NOMO-1 treated with dmso at 0.1 percent for 144 hours (cell line): ENCODE data around the gene ECE2.
A peak's percentile ranks its signal among the peaks of the same experiment; 100 is the strongest.
"Not testable (repeated sequence)": the region's sequence is repeated elsewhere in the genome, so short reads cannot be mapped to it uniquely, and the experiment has no call there.

Experiments
- DNase-seq: peaks from one replicate; lab custom pipeline; 2025; ENCODE audit not compliant: unreplicated experiment; lab: John Stamatoyannopoulos, UW

ECE2 gene

DNA sequence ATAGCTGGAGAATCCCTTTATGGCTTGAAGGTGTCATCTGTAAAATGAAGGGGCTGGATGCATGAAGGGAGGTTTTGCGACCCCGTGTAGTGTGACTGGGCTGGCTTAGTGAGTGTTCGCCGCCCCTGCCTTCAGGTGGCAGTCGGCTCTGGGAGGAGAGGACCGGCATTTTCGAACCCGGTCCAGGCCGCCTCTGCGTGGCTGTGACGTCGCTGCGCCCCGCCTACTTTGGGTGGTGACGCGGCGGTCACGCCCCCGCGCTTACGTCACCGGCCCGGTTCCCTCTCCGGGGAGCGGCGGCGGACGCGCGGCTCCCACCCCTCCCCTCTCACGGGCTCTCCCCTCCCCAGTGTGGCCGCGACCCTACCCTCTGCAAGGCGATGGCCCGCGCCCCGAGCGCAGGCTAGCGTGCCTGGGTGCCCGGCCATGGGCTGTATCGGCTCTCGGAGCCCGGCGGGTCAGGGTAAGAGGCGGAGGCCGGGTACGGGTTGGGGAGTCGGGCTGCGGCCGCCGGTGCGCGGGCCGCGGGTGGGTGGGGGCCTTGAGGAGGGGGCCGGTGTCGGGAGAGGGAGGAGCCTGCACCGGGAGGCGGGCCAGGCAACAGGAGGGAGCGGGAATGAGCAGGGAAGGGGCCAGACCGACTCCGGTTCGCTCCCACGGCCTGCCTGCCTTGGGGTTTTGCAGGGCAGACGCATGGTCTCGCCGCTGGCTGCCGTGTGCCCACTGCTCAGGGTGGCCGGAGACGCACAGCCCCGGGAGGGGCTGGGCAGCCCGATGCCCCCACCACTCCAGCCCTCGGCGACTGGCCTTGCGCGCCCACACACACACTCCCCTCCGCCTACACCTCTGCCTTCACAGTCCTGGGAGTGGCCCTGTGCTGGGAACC, 60.1 kb downstream of the ECE2 start:
- peak; percentile 47 for DNase-seq

DNA sequence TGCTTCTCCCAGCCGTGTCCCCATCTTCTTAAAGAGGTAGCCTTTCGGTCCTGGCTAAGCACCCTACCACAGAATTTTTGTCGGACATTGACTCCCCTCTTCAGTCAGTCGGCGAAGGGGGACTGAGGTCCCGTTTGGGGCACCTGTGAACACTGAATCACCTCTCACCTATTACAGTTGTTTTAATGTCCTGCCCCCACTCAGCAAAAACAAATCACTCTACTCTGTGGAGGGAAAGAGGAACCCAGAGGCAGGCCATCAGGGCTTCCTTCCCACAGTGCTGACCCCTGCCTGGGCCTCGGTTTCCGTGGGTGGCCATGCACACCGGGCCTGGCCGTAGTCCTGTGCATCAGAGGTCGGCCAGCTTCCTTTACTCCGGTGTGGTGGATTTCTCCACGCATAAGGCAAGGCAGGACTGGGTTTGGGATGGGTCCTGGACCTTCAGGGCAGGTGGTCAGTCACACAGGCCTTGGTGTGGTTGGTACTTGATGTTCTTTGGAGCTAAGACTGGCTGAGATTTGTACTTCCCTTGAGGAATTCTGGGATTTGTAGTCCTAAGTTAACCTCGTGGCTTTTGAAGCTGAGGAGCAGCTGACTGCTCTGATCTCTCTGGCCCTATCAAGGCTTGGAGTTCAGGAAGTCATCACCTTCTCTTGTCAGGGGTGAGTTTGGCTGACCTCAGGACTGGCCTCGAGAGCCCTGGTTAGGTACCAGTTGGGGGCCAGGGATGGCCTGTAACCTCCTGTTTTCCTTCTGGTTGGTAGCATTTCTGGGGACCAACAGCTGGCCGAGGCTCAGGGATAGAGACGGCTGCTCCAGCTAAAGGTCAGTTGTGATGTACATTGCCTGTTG, 61.0 kb downstream of the ECE2 start:
- DNase-seq = no peak

DNA sequence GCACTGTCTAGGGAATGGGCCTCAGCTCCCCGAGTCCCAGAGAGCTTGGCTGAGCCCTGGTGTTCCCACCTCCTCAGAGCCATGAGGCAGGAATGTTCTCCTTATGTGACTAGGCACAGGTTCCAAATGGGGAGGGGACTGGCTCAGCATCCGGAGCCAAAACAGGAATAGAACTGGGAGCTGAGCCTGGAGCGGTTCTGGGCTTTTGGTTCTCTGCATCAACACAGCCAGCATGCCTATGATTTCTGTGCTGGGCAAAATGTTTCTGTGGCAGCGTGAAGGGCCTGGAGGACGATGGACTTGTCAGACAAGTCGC, 61.5 kb downstream of the ECE2 start, which contains the start of gene FAM131A:
Gene FAM131A (plus strand): TSS at position 202 of the 316 bp plus-strand sequence. CDS start 31 bp downstream, at position 233.
- DNase-seq = no peak

DNA sequence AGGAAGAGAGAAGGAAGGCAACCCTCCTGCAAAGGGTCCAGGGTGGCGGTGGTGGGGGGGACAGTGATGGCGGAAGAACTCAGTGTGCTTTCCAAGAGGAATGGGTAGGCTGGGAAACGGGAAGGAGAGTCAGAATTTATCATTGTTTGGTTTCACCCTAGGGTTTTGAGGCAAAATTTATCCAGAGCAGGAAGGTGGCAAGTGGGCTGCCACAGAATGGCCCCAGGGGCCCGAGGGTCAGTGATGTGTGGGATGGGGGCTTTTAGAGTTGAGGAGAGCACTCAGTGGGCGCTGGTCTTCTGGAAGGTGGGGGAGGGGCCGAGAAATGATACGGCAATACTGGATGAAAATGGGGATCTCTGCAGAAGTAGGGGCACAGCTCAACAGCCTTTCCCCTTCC, 62.2 kb downstream of the ECE2 start:
- DNase-seq = no peak

- no peak for DNase-seq
Observed at GRCh38 chr3:184338511-184338945, 62.7 kb downstream of the ECE2 start.

DNA sequence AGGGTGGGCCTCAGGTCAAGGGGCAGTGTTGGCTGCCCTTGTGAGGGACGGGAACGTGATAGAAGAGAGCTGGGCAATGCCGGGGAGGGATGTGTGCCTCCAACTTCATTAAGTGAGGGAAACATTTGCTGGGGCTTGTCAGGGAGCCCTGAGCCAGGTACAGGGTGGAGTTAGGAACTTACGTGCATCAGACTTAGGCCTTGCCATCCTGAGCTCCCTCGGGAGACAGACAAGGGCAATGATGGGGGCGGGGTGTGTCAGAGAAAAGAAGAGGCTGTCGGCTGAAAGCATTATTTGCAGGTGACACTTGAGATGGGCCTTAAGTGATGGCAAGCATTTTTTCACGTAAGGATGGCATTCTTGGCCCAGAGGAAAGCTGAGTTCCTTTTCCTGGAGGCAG, 63.2 kb downstream of the ECE2 start:
- DNase-seq = no peak

DNA sequence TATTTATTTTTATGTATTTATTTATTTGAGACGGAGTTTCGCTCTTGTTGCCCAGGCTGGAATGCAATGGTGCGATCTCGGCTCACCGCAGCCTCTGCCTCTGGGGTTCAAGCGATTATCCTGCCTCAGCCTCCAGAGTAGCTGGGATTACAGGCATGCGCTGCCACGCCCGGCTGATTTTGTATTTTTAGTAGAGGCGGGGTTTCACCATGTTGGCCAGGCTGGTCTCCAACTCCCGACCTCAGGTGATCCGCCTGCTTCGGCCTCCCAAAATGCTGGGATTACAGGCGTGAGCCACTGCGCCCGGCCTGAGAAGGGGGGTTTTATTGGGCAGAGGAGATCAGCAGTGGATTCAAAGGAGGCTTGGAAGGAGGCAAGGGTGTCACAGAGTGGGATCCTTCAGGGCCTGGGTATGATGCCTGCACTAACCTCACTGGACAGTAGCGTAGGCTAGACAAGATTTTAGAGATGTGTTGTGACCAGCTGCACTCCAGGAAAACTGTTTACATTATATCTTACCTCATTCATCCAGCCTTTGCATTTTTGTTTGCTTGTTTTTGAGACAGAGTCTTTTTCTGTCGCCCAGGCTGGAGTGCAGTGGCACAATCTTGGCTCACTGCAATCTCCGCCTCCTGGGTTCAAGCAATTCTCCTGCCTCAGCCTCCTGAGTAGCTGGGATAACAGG, 63.8 kb downstream of the ECE2 start:
- DNase-seq = not testable (repeated sequence)

DNA sequence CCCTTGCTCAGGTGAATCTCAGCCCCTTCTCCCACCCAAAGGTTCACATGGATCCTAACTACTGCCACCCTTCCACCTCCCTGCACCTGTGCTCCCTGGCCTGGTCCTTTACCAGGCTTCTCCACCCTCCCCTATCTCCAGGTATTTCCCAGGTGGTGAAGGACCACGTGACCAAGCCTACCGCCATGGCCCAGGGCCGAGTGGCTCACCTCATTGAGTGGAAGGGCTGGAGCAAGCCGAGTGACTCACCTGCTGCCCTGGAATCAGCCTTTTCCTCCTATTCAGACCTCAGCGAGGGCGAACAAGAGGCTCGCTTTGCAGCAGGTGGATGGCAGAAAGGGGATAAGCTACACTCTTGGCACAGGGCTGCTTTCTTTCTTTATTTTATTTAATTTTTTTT, 66.1 kb downstream of the ECE2 start:
- no peak for DNase-seq
